Uterus (tissue), 2 donors: ENCODE results near the gene PLEKHA7.

Experiments
- POLR2A ChIP-seq, 2 donors: fragments of 450-650 bp; IDR thresholded peaks; one replicate each; pipeline ENCODE4 v1.6.1; 2016; ENCODE audit warnings: antibody characterized with exemption in 2 of 2, mild to moderate bottlenecking in 1 of 2, moderate library complexity in 1 of 2
- TF ChIP-seq, protein P1 (sequence below), 4 experiments: fragments of 200-600 bp in 2 of 4; fragments of 450-650 bp in 2 of 4; sonication (generic) in 2 of 4; IDR thresholded peaks; one replicate each; pipeline ENCODE4 v1.5.1; 2016 to 2019; ENCODE audit warnings: antibody characterized with exemption in 4 of 4, mild to moderate bottlenecking in 2 of 4, moderate library complexity in 1 of 4

DNA sequence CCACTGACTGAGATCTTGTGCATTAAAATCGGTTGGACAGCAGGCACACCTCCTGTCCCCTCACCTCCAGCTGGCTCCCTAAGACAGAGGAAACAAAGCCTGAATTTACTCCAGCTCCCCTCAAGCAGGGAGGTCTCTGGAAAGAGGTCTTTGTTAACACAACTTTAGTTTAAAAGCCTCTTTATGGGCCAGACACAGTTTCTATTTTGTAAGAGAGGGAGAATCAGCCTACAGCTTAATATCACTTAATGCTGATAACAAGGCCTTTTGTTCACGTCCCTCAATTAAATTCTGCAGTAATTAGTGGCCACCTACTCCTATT, 36.3 kb downstream of the PLEKHA7 start:
- TF ChIP-seq, protein P1, sequence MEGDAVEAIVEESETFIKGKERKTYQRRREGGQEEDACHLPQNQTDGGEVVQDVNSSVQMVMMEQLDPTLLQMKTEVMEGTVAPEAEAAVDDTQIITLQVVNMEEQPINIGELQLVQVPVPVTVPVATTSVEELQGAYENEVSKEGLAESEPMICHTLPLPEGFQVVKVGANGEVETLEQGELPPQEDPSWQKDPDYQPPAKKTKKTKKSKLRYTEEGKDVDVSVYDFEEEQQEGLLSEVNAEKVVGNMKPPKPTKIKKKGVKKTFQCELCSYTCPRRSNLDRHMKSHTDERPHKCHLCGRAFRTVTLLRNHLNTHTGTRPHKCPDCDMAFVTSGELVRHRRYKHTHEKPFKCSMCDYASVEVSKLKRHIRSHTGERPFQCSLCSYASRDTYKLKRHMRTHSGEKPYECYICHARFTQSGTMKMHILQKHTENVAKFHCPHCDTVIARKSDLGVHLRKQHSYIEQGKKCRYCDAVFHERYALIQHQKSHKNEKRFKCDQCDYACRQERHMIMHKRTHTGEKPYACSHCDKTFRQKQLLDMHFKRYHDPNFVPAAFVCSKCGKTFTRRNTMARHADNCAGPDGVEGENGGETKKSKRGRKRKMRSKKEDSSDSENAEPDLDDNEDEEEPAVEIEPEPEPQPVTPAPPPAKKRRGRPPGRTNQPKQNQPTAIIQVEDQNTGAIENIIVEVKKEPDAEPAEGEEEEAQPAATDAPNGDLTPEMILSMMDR (IDR thresholded peaks at IDR 0.05), result no peak
- no peak for TF ChIP-seq POLR2A (IDR thresholded peaks at IDR 0.05)
